ENCODE results near the gene CMTR1.

GRCh38 chr6:37467718-37468117 lies 34.7 kb downstream of the CMTR1 start:
- TF ChIP-seq CTCF (IDR thresholded peaks at IDR 0.05; ENCODE audit: poor library complexity, severe bottlenecking) (no peak), EZH2 (IDR thresholded peaks at IDR 0.05; ENCODE audit: borderline replicate concordance, insufficient read depth, low read length, poor library complexity, severe bottlenecking) (no peak), POLR2AphosphoS5 (IDR thresholded peaks at IDR 0.05) (no peak), EP300 (conservative IDR thresholded peaks at IDR 0.05; ENCODE audit: poor library complexity, severe bottlenecking) (no peak), REST (IDR thresholded peaks at IDR 0.05; ENCODE audit: borderline replicate concordance) (no peak), RAD21 (conservative IDR thresholded peaks at IDR 0.05) (no peak)

Data from neural cell (in vitro differentiated cells).